ENCODE measurements around the gene ARID2.

ARID2 gene

GRCh38 chr12:45948546-45948945 lies 219.0 kb downstream of the ARID2 start:
- no peak for DNase-seq
